GM12891 (cell line): ENCODE measurements around the gene RAPH1.
"Not testable (repeated sequence)": the region's sequence is repeated elsewhere in the genome, so short reads cannot be mapped to it uniquely, and the experiment has no call there.

Experiments
- POLR2A ChIP-seq: IDR thresholded peaks from 2 replicates; pipeline ENCODE4 v1.6.1; 2011; ENCODE audit warnings: low read depth, low read length, control low read depth
- POLR2AphosphoS5 ChIP-seq: IDR thresholded peaks from 2 replicates; pipeline ENCODE4 v1.6.1; 2011; ENCODE audit warnings: low read depth, low read length, control low read depth
- TAF1 ChIP-seq: IDR thresholded peaks from 2 replicates; pipeline ENCODE4 v1.6.1; 2011; ENCODE audit warnings: low read depth, low read length, control low read depth

- not testable (repeated sequence) for TF ChIP-seq POLR2AphosphoS5, POLR2A, TAF1
Observed at GRCh38 chr2:203538237-203538636, 3.1 kb upstream of the RAPH1 start.
